ENCODE data around the gene ATG16L1.

Gene ATG16L1

GRCh38 chr2:233320470-233320869 lies 69.0 kb downstream of the ATG16L1 start:
- Histone ChIP-seq H3K4me1 (ENCODE audit: low read depth, poor library complexity, severe bottlenecking) (no peaks in the 10 kb centered on the region), H3K4me2 (no peak overlapping the region), H4K20me1 (ENCODE audit: insufficient read depth) (no peaks in the 10 kb centered on the region)

GRCh38 chr2:233321166-233321565 lies 69.7 kb downstream of the ATG16L1 start:
- H3K79me2 ChIP-seq (ENCODE audit: insufficient read depth, low read depth) = no peaks in the 10 kb centered on the region
- no peak overlapping the region for H3K27ac ChIP-seq

More at GRCh38 chr2:233320470-233320869, 69.0 kb downstream of the ATG16L1 start:
- Histone ChIP-seq H3K9ac (no peak overlapping the region), H3K79me2 (ENCODE audit: insufficient read depth, low read depth) (no peaks in the 10 kb centered on the region), H3K27ac (no peak overlapping the region), H3K27me3 (ENCODE audit: insufficient read depth, low read depth) (no peaks in the 10 kb centered on the region), H3K36me3 (ENCODE audit: insufficient read depth) (no peaks in the 10 kb centered on the region), H2AFZ (ENCODE audit: low read depth) (no peak overlapping the region), H3K4me3 (IDR thresholded peaks at IDR 0.05; ENCODE audit: insufficient read depth, low read depth, low read length) (no peak overlapping the region)
- TF ChIP-seq CTCF (conservative IDR thresholded peaks at IDR 0.05; ENCODE audit: low read depth, low read length) = no peak

DNA sequence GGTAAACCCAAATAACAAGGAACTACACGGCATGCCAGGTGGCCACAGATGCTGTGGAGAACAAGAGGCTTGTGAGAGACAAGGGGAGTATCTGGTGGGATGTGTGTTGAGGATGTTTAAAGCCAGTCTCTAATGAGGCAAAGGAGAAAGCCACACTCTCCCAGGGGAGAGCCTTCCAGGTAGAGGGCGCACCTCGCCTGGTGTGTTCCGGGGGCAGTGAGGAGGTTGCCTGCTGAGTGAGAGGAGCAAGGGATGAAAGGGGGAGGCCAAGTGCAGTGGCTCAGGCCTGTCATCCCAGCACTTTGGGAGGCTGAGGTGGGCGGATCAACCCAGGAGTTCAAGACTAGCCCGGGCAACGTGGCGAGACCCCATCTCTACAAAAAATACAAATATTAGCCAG lies 72.4 kb downstream of the ATG16L1 start:
- no peak overlapping the region for H2AFZ ChIP-seq (ENCODE audit: low read depth)
- H3K4me1 ChIP-seq (ENCODE audit: low read depth, poor library complexity, severe bottlenecking) = no peaks in the 10 kb centered on the region
- no peak overlapping the region for H3K27ac ChIP-seq
- H3K9ac ChIP-seq = no peak overlapping the region
- no peaks in the 10 kb centered on the region for H3K79me2 ChIP-seq (ENCODE audit: insufficient read depth, low read depth)
- H4K20me1 ChIP-seq (ENCODE audit: insufficient read depth) = no peaks in the 10 kb centered on the region
- TF ChIP-seq CTCF (conservative IDR thresholded peaks at IDR 0.05; ENCODE audit: low read depth, low read length) = no peak
- no peaks in the 10 kb centered on the region for H3K27me3 ChIP-seq (ENCODE audit: insufficient read depth, low read depth)
- H3K36me3 ChIP-seq (ENCODE audit: insufficient read depth) = no peaks in the 10 kb centered on the region
- H3K4me2 ChIP-seq = no peak overlapping the region
- no peak overlapping the region for H3K4me3 ChIP-seq (IDR thresholded peaks at IDR 0.05; ENCODE audit: insufficient read depth, low read depth, low read length)

More at GRCh38 chr2:233321166-233321565, 69.7 kb downstream of the ATG16L1 start:
- no peak overlapping the region for H3K4me3 ChIP-seq (IDR thresholded peaks at IDR 0.05; ENCODE audit: insufficient read depth, low read depth, low read length)
- no peak overlapping the region for H2AFZ ChIP-seq (ENCODE audit: low read depth)
- no peak overlapping the region for H3K4me2 ChIP-seq
- no peaks in the 10 kb centered on the region for H3K27me3 ChIP-seq (ENCODE audit: insufficient read depth, low read depth)
- no peaks in the 10 kb centered on the region for H3K36me3 ChIP-seq (ENCODE audit: insufficient read depth)
- H3K4me1 ChIP-seq (ENCODE audit: low read depth, poor library complexity, severe bottlenecking) = no peaks in the 10 kb centered on the region
- no peaks in the 10 kb centered on the region for H4K20me1 ChIP-seq (ENCODE audit: insufficient read depth)
- no peak overlapping the region for H3K9ac ChIP-seq
- TF ChIP-seq CTCF (conservative IDR thresholded peaks at IDR 0.05; ENCODE audit: low read depth, low read length) = no peak

- Histone ChIP-seq H2AFZ (ENCODE audit: low read depth) (no peak overlapping the region), H3K9ac (no peak overlapping the region), H3K4me3 (IDR thresholded peaks at IDR 0.05; ENCODE audit: insufficient read depth, low read depth, low read length) (no peak overlapping the region), H3K27ac (no peak overlapping the region), H3K4me1 (ENCODE audit: low read depth, poor library complexity, severe bottlenecking) (no peaks in the 10 kb centered on the region), H4K20me1 (ENCODE audit: insufficient read depth) (no peaks in the 10 kb centered on the region), H3K4me2 (no peak overlapping the region), H3K36me3 (ENCODE audit: insufficient read depth) (no peaks in the 10 kb centered on the region), H3K27me3 (ENCODE audit: insufficient read depth, low read depth) (no peaks in the 10 kb centered on the region), H3K79me2 (ENCODE audit: insufficient read depth, low read depth) (no peaks in the 10 kb centered on the region)
- no peak for TF ChIP-seq CTCF (conservative IDR thresholded peaks at IDR 0.05; ENCODE audit: low read depth, low read length)
Measured at GRCh38 chr2:233325256-233325655, 73.8 kb downstream of the ATG16L1 start.

Measured in KMS-11 (cell line).